ENCODE measurements around the gene GALNS. TPM values are rescaled to one million over a fixed set of nuclear protein-coding genes. Genes with fewer than 3 reads are reported as not detected.
A peak's percentile ranks its signal among the peaks of the same experiment; 100 is the strongest.

GALNS gene
- total and polyA plus RNA-seq, 2 of the 13 experiments (the other 11 are each of a cell fraction or from before 2014, with no cell fraction given) = 9.2 to 9.8 TPM

DNA sequence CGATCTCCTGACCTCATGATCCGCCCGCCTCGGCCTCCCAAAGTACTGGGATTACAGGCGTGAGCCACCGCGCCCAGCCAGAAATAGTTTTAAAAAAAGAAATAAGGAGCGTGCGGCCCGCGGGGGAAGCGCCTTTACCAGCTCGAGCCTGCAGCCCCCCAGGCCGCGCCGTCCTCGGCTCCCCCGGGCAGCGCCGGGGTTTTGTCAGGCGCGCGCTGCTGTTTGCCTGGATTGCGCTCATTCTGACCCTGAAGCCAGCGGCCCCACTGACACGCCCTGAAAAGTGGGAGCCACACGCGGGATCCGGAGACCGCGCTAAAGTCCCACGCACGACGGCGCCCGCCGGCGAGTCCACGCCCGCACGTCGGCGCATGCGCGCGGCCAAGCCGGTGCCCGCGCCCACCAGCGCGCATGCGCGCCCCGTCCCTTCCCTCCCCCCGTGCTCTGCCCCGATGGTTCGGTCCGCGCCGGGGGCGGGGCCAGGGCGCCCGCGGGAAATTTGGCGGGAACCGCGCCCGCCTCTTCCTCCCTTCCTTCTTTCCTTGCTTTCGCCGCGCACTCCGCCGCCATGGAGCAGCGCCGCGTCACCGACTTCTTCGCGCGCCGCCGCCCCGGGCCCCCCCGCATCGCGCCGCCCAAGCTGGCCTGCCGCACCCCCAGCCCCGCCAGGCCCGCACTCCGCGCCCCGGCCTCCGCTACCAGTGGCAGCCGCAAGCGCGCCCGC lies 53.3 kb downstream of the GALNS start, which contains the start of gene CDT1 (continued):
- TF ChIP-seq, protein P1, sequence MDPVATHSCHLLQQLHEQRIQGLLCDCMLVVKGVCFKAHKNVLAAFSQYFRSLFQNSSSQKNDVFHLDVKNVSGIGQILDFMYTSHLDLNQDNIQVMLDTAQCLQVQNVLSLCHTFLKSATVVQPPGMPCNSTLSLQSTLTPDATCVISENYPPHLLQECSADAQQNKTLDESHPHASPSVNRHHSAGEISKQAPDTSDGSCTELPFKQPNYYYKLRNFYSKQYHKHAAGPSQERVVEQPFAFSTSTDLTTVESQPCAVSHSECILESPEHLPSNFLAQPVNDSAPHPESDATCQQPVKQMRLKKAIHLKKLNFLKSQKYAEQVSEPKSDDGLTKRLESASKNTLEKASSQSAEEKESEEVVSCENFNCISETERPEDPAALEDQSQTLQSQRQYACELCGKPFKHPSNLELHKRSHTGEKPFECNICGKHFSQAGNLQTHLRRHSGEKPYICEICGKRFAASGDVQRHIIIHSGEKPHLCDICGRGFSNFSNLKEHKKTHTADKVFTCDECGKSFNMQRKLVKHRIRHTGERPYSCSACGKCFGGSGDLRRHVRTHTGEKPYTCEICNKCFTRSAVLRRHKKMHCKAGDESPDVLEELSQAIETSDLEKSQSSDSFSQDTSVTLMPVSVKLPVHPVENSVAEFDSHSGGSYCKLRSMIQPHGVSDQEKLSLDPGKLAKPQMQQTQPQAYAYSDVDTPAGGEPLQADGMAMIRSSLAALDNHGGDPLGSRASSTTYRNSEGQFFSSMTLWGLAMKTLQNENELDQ (CRISPR knock-in tag; IDR thresholded peaks at IDR 0.05; ENCODE audit: borderline replicate concordance) = no peak
- no peak for TF ChIP-seq TP53 (CRISPR knock-in tag; conservative IDR thresholded peaks at IDR 0.05)
- TF ChIP-seq ARID2 (CRISPR knock-in tag; IDR thresholded peaks at IDR 0.05; ENCODE audit: borderline replicate concordance) = no peak
- peak; percentile 92 for TF ChIP-seq ARNT2 (CRISPR knock-in tag; IDR thresholded peaks at IDR 0.05; ENCODE audit: low read depth)
- TF ChIP-seq, protein P2, sequence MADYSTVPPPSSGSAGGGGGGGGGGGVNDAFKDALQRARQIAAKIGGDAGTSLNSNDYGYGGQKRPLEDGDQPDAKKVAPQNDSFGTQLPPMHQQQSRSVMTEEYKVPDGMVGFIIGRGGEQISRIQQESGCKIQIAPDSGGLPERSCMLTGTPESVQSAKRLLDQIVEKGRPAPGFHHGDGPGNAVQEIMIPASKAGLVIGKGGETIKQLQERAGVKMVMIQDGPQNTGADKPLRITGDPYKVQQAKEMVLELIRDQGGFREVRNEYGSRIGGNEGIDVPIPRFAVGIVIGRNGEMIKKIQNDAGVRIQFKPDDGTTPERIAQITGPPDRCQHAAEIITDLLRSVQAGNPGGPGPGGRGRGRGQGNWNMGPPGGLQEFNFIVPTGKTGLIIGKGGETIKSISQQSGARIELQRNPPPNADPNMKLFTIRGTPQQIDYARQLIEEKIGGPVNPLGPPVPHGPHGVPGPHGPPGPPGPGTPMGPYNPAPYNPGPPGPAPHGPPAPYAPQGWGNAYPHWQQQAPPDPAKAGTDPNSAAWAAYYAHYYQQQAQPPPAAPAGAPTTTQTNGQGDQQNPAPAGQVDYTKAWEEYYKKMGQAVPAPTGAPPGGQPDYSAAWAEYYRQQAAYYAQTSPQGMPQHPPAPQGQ (CRISPR knock-in tag; IDR thresholded peaks at IDR 0.05; ENCODE audit: borderline replicate concordance) = no peak
- TF ChIP-seq AKAP8 (CRISPR knock-in tag; IDR thresholded peaks at IDR 0.05) = peak; percentile 82
- no peak for TF ChIP-seq NFIB (CRISPR knock-in tag; IDR thresholded peaks at IDR 0.05; ENCODE audit: borderline replicate concordance)
- peak; percentile 53; the same call in 1 of the 2 replicates for TF ChIP-seq RNF2 (conservative IDR thresholded peaks at IDR 0.05; ENCODE audit: low read depth)
- TF ChIP-seq RBFOX2 (IDR thresholded peaks at IDR 0.05; ENCODE audit: low read depth, low read length) = peak; percentile 83
- TF ChIP-seq TCF12 (IDR thresholded peaks at IDR 0.05) = no peak
- peak; percentile 73 for TF ChIP-seq TCF12 (CRISPR knock-in tag; IDR thresholded peaks at IDR 0.05)
- TF ChIP-seq ZNF224 (CRISPR knock-in tag; IDR thresholded peaks at IDR 0.05) = 0 out of 2 replicates have a peak, but pooled peaks have one; percentile 39
- no peak for TF ChIP-seq SIX1 (CRISPR knock-in tag; IDR thresholded peaks at IDR 0.05; ENCODE audit: borderline replicate concordance)
- no peak for TF ChIP-seq KDM6A (CRISPR knock-in tag; IDR thresholded peaks at IDR 0.05; ENCODE audit: low read depth)
- TF ChIP-seq, protein P3, sequence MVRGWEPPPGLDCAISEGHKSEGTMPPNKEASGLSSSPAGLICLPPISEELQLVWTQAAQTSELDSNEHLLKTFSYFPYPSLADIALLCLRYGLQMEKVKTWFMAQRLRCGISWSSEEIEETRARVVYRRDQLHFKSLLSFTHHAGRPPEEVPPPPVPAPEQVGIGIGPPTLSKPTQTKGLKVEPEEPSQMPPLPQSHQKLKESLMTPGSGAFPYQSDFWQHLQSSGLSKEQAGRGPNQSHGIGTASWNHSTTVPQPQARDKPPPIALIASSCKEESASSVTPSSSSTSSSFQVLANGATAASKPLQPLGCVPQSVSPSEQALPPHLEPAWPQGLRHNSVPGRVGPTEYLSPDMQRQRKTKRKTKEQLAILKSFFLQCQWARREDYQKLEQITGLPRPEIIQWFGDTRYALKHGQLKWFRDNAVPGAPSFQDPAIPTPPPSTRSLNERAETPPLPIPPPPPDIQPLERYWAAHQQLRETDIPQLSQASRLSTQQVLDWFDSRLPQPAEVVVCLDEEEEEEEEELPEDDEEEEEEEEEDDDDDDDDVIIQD (CRISPR knock-in tag; IDR thresholded peaks at IDR 0.05; ENCODE audit: low read depth) = no peak
- TF ChIP-seq KLF6 (CRISPR knock-in tag; IDR thresholded peaks at IDR 0.05) = peak; percentile 44; the same call in 1 of the 2 replicates
- TF ChIP-seq TBX2 (CRISPR knock-in tag; IDR thresholded peaks at IDR 0.05; ENCODE audit: borderline replicate concordance) = no peak
- TF ChIP-seq, protein P4, sequence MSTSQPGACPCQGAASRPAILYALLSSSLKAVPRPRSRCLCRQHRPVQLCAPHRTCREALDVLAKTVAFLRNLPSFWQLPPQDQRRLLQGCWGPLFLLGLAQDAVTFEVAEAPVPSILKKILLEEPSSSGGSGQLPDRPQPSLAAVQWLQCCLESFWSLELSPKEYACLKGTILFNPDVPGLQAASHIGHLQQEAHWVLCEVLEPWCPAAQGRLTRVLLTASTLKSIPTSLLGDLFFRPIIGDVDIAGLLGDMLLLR (CRISPR knock-in tag; IDR thresholded peaks at IDR 0.05) = peak; percentile 58; the same call in 1 of the 2 replicates
- TF ChIP-seq, protein P5, sequence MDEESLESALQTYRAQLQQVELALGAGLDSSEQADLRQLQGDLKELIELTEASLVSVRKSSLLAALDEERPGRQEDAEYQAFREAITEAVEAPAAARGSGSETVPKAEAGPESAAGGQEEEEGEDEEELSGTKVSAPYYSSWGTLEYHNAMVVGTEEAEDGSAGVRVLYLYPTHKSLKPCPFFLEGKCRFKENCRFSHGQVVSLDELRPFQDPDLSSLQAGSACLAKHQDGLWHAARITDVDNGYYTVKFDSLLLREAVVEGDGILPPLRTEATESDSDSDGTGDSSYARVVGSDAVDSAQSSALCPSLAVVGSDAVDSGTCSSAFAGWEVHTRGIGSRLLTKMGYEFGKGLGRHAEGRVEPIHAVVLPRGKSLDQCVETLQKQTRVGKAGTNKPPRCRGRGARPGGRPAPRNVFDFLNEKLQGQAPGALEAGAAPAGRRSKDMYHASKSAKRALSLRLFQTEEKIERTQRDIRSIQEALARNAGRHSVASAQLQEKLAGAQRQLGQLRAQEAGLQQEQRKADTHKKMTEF (CRISPR knock-in tag; IDR thresholded peaks at IDR 0.05) = peak; percentile 78
- peak; percentile 94 for TF ChIP-seq CCDC6 (CRISPR knock-in tag; IDR thresholded peaks at IDR 0.05)
- TF ChIP-seq EZH2 (conservative IDR thresholded peaks at IDR 0.05; ENCODE audit: low read depth, low read length) = no peak
- no peak for TF ChIP-seq EED (CRISPR knock-in tag; IDR thresholded peaks at IDR 0.05)
- TF ChIP-seq ZNF124 (CRISPR knock-in tag; IDR thresholded peaks at IDR 0.05) = peak; percentile 76; the same call in 1 of the 2 replicates
